Fibroblast of peridontal ligament (primary cell): ENCODE data around the gene RAB30.

ENCODE experiments used
- DNase-seq: peaks from one replicate; pipeline ENCODE4 v3.0.0-alpha.2; 2010; ENCODE audit errors: extremely low read depth

RAB30 gene

GRCh38 chr11:83071567-83072349 lies at the start of gene RAB30:
Gene RAB30, minus strand, starts transcription at chr11:83071897. Its CDS starts 74,581 bp downstream, at chr11:82997316.
- peak; percentile 100 for DNase-seq

- DNase-seq = peak; percentile 37
Measured at GRCh38 chr11:83120327-83120726, 48.6 kb upstream of the RAB30 start.

GRCh38 chr11:83119216-83119615 lies 47.5 kb upstream of the RAB30 start:
- no peak for DNase-seq

- peak; percentile 77 for DNase-seq
Measured at GRCh38 chr11:83118814-83119213, 47.1 kb upstream of the RAB30 start.

- DNase-seq = no peak
Measured at GRCh38 chr11:83116015-83116641, 44.4 kb upstream of the RAB30 start.

- no peak for DNase-seq
Measured at GRCh38 chr11:83115551-83115950, 43.9 kb upstream of the RAB30 start.

GRCh38 chr11:83115026-83115425 lies 43.3 kb upstream of the RAB30 start:
- no peak for DNase-seq

- DNase-seq = peak; percentile 19
Measured at GRCh38 chr11:83112886-83113285, 41.2 kb upstream of the RAB30 start.

GRCh38 chr11:83105168-83105567 lies 33.5 kb upstream of the RAB30 start:
- no peak for DNase-seq

GRCh38 chr11:83102834-83103233 lies 31.1 kb upstream of the RAB30 start:
- DNase-seq = no peak

GRCh38 chr11:83097429-83098075 lies 25.9 kb upstream of the RAB30 start:
- DNase-seq = peak; percentile 33

- DNase-seq = no peak
Measured at GRCh38 chr11:83093634-83094033, 21.9 kb upstream of the RAB30 start.

- no peak for DNase-seq
Measured at GRCh38 chr11:83092488-83093384, 21.0 kb upstream of the RAB30 start.

GRCh38 chr11:83088965-83089364 lies 17.3 kb upstream of the RAB30 start:
- no peak for DNase-seq

GRCh38 chr11:83087035-83087434 lies 15.3 kb upstream of the RAB30 start:
- no peak for DNase-seq

GRCh38 chr11:83079820-83080219 lies 8.1 kb upstream of the RAB30 start:
- no peak for DNase-seq

GRCh38 chr11:83078269-83078668 lies 6.6 kb upstream of the RAB30 start:
- no peak for DNase-seq

GRCh38 chr11:83073884-83074283 lies 2.2 kb upstream of the RAB30 start:
- DNase-seq = no peak

- DNase-seq = no peak
Measured at GRCh38 chr11:83073258-83073657, 1.6 kb upstream of the RAB30 start.

- DNase-seq = no peak
Measured at GRCh38 chr11:83072350-83073242, 899 bp upstream of the RAB30 start.
